ENCODE data around the gene FAM107A. TPM values are rescaled to one million over a fixed set of nuclear protein-coding genes. Genes with fewer than 3 reads are reported as not detected.

Gene FAM107A
- total RNA-seq, 1 donor from 2014 or later: 24.8 TPM

- no peak for DNase-seq
Observed at GRCh38 chr3:58567251-58567515, 10.0 kb downstream of the FAM107A start.

- DNase-seq: no peak
Observed at GRCh38 chr3:58566398-58567250, 10.6 kb downstream of the FAM107A start.

GRCh38 chr3:58565621-58566397 is 11.4 kb downstream of the FAM107A start:
- DNase-seq: no peak

GRCh38 chr3:58564456-58565160 is 12.6 kb downstream of the FAM107A start:
- no peak for DNase-seq

GRCh38 chr3:58564054-58564453 is 13.1 kb downstream of the FAM107A start:
- no peak for DNase-seq

- DNase-seq: no peak
Observed at GRCh38 chr3:58563386-58564035, 13.7 kb downstream of the FAM107A start.

- DNase-seq: no peak
Observed at GRCh38 chr3:58562498-58562897, 14.7 kb downstream of the FAM107A start.

- DNase-seq: no peak
Observed at GRCh38 chr3:58560771-58561311, 16.4 kb downstream of the FAM107A start.

- DNase-seq: no peak
Observed at GRCh38 chr3:58559586-58559985, 17.6 kb downstream of the FAM107A start.

- no peak for DNase-seq
Observed at GRCh38 chr3:58557491-58557890, 19.7 kb downstream of the FAM107A start.

GRCh38 chr3:58556761-58557221 is 20.4 kb downstream of the FAM107A start:
- DNase-seq: peak; percentile 49

GRCh38 chr3:58556001-58556400 is 21.2 kb downstream of the FAM107A start:
- no peak for DNase-seq

- DNase-seq: no peak
Observed at GRCh38 chr3:58555203-58555602, 22.0 kb downstream of the FAM107A start.

- DNase-seq: no peak
Observed at GRCh38 chr3:58553003-58553402, 24.2 kb downstream of the FAM107A start.

- no peak for DNase-seq
Observed at GRCh38 chr3:58551636-58552180, 25.5 kb downstream of the FAM107A start.

GRCh38 chr3:58544541-58544940 is 32.6 kb downstream of the FAM107A start:
- no peak for DNase-seq

- no peak for DNase-seq
Observed at GRCh38 chr3:58540176-58540858, 36.9 kb downstream of the FAM107A start.

- no peak for DNase-seq
Observed at GRCh38 chr3:58539626-58540025, 37.6 kb downstream of the FAM107A start.

GRCh38 chr3:58537412-58538301 is 39.5 kb downstream of the FAM107A start:
- DNase-seq: no peak

Measured in occipital lobe (tissue), 2 donors.